ENCODE results near the gene CACNA1A.
"Not testable (repeated sequence)": the region's sequence is repeated elsewhere in the genome, so short reads cannot be mapped to it uniquely, and the experiment has no call there.

The CACNA1A gene

DNA sequence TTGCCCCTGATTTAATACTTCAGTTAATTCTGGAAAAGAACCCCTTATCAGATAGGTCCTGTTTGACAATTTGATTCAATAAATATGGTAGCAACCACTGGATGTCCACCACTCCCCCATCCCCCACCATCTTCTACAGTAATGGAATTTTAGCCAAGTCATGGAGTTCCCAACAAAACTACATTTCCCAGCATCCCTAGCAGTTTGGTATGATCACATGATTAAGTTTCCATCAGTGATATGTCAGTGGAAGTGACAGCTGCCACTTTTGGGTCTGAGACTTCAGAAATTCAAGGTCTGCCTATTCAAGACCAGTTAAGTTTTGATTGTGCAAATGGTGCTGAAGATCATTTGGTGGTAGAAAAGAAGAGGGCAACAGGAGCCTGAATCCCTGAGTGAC lies 85.5 kb downstream of the CACNA1A start:
- no peak for DNase-seq

DNA sequence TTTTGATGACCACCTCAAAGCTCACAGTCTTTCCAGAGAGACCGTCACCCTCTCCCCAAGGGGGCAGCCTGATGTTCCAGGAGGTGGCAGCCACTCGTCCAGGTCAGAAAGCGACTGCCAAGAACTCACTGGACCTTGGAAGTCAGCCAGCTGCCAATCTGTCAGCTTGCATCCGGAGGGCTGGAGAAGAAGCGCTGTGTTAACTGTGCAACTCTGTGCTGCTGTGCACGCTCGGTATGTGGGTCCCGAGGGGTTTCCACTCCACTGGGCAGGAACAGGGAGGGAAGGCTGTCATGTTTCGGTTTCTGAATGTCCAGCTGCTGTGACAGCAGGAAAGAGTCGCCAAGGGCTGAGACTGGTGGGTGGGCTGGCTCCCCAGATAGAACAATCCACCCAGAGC lies 89.2 kb downstream of the CACNA1A start:
- DNase-seq, result no peak

- DNase-seq, result no peak
Measured at GRCh38 chr19:13411899-13412298, 94.4 kb downstream of the CACNA1A start.

- no peak for DNase-seq
Measured at GRCh38 chr19:13410946-13411345, 95.3 kb downstream of the CACNA1A start.

- no peak for DNase-seq
Measured at GRCh38 chr19:13408889-13409518, 97.3 kb downstream of the CACNA1A start.

DNA sequence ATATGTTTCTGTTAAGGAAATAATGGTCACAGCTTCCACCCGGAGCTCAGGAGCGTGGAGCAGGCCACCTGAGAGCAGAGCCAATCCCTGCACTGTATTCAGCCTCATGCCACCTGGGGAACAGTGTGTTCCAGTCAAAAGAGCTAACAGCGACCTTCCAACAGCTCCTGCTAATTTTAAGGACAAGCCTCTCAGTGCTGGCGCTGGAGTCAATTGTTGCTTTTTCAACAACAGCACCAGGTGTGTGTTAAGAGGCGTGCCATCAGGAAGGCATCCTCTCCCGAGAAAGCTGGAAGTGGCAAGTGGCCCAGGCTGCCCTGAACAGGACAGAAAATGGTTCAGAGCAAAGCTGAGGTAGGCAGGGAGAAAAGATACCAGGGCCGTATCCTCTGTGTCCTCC lies 102.0 kb downstream of the CACNA1A start:
- DNase-seq, result no peak

GRCh38 chr19:13401388-13401787 lies 104.9 kb downstream of the CACNA1A start:
- no peak for DNase-seq

GRCh38 chr19:13400296-13400695 lies 106.0 kb downstream of the CACNA1A start:
- DNase-seq, result no peak

GRCh38 chr19:13399746-13400145 lies 106.5 kb downstream of the CACNA1A start:
- DNase-seq, result no peak

GRCh38 chr19:13398780-13399726 lies 107.2 kb downstream of the CACNA1A start:
- DNase-seq, result no peak

- no peak for DNase-seq
Measured at GRCh38 chr19:13398182-13398581, 108.1 kb downstream of the CACNA1A start.

DNA sequence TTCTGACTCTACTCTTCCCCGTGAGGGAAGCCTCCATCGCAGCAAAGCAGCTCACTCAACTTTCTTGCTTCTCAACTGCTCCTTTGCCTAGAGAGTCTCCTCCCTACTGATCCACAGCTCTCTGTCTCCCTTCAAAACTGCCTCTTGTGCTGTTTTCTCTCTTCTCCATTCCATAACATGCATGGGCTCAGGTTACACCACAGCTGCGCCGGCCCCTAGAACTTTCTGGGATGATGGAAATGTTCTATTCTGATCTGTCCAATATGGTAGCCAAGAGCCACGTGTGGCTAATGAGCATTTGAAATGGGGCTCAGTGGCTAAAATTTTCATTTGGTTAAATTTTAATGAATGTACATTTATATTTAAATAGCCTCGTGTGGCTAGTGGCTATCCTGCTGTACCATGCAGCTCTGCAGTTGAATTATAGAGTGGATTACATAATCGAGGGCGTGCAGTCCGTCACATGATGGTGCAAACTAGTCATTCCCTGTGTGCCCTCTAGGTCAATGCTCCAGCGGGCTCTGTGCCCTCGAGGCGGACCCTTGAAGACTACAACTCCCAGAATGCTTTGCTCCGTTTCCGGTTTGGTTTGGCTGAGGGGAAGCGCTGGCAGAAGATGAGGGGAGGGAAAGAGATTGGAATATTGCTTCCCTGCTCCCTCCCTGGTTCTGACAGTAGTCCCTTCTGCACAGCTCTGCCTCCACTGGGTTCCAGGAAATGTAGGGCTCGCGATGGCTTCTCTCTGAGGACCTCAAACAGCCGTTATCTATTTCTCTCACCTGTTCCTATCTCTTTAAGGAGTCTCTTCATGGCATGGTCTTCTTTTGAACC lies 109.8 kb downstream of the CACNA1A start:
- no peak for DNase-seq

GRCh38 chr19:13382633-13382938 lies 123.7 kb downstream of the CACNA1A start:
- DNase-seq, result no peak

- no peak for DNase-seq
Measured at GRCh38 chr19:13381827-13382632, 124.2 kb downstream of the CACNA1A start.

DNA sequence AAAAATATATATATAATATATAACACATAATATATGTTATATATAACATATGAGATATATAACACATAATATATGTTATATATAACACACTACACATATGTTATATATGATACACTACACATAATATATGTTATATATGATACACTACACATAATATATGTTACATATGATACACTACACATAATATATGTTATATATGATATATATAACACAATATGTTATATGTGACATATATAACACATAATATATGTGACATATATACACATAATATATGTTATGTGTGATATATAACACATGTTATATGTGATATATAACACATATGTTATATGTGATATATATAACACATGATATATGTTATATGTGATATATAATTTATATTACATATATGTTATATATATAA lies 129.7 kb downstream of the CACNA1A start:
- DNase-seq, result no peak

DNA sequence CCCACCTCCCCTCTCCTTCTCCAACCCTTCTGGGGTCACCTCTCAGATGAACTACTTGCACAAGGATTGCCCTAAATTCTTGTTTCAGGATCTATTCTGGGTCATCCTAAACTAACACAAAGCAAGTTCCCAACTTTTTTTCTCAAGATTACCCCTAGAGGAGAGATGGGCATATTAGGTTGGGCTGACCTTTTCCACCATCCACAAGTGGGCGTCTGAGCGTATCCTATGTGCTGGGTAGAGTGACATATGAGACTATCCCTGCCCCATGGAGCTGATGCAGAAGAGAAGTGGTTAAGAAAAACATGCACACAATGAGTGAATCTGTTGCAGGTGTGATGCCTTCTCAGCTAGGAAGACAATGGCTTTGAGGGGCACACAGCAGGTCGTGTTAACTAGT lies 132.7 kb downstream of the CACNA1A start:
- no peak for DNase-seq

- no peak for DNase-seq
Measured at GRCh38 chr19:13370948-13371347, 135.3 kb downstream of the CACNA1A start.

- DNase-seq, result no peak
Measured at GRCh38 chr19:13366529-13367143, 139.6 kb downstream of the CACNA1A start.

DNA sequence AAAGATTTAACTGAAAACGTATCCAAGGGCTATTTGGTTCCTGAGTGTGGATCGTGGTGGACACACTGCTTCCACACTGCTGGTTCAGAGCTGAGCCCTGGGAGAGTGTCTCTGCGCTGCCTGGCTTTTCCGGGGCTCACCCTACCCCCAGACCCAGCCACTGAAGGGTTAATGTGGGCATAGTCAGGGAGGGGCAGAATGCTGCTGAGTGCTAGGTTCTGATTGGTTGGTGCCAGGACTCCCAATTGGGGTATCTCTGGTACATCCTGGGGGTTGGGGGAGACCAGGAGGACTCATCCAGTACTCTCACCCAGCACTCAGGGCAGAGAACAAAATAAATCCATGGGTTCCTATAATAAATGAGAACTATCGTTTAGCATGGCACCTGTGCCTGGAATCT lies 142.3 kb downstream of the CACNA1A start:
- no peak for DNase-seq

DNA sequence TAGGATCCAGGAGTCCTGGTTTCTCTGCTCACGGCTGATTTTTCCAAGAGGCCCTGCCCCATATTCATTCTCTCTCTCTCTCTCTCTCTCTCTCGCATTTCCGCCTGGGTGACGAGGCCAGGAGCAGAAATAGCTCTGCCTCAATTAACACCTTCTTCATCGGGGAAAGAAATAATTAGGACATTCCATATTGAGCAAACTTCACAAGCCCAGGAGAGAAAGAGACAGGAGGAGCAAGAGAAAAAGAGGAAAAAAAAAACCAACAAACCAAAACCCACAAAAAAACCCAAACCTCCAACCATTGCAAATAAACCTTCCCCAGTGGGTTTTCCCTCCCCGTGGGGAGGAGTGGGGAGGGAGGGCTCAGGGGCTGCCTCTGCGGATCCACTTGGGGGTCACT lies 143.0 kb downstream of the CACNA1A start:
- DNase-seq, result no peak

DNA sequence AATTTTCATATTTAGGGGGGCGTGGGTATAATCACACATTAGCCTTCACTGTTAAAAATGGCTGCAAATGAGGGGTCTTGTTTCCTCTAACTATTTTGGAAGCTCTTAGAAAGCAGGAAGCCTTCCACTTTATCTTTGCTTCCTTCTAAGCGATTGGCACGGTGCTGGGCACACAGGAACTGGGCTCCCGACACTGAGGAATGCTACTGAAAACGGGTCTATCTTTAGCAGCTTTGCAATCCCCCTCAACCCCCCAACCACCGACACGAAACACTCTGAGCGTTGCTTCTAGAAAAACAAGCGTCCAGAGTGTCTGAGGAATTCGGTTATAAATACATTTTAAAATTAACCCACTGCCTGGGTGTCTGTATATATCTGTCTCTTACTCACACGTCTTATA lies 143.6 kb downstream of the CACNA1A start:
- DNase-seq, result no peak

DNA sequence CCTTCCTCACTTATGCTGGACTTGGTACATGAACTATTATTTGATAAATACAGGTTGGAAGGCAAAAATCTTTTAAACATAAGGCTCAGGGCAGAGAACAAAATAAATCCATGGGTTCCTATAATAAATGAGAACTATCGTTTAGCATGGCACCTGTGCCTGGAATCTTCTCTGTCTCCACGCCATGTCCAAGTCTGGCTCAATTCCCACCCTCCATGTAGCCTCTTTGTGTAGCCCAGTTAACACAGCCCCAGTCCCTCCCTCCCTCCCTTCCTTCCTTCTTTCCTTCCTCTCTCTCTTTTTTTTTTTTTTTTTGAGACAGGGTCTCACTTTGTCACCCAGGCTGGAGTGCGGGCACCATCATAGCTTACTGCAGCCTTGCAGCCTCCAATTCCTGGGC lies 144.6 kb downstream of the CACNA1A start:
- DNase-seq, result not testable (repeated sequence)

Data from activated CD4-positive, alpha-beta T cell treated with anti-CD3 and anti-CD28 coated beads, Interleukin-2, amount 50 U/mL, for 1 hour (primary cell).